ENCODE measurements around the gene BBS2. TPM values are rescaled to one million over a fixed set of nuclear protein-coding genes. Genes with fewer than 3 reads are reported as not detected.

BBS2 gene
- total RNA-seq, 1 donor from 2014 or later = 48.7 TPM

- H3K9me3 ChIP-seq (replicated peaks) = no peaks in the 10 kb centered on the region
- H3K4me1 ChIP-seq = peaks cover 4% of the 10 kb centered on the region
- H3K27ac ChIP-seq (replicated peaks) = no peak overlapping the region
- H3K4me3 ChIP-seq = no peak overlapping the region
- TF ChIP-seq CTCF (IDR thresholded peaks at IDR 0.05; ENCODE audit: borderline replicate concordance) = no peak
- H3K27me3 ChIP-seq (ENCODE audit: low read depth) = no peaks in the 10 kb centered on the region
- intact Hi-C loops (cut with micrococcal nuclease) = no loop called here
- DNase-seq = no peak
- H3K36me3 ChIP-seq = peaks cover 87% of the 10 kb centered on the region
These were observed 61.8 kb downstream of the BBS2 start for GRCh38 chr16:56457927-56458470.

DNA sequence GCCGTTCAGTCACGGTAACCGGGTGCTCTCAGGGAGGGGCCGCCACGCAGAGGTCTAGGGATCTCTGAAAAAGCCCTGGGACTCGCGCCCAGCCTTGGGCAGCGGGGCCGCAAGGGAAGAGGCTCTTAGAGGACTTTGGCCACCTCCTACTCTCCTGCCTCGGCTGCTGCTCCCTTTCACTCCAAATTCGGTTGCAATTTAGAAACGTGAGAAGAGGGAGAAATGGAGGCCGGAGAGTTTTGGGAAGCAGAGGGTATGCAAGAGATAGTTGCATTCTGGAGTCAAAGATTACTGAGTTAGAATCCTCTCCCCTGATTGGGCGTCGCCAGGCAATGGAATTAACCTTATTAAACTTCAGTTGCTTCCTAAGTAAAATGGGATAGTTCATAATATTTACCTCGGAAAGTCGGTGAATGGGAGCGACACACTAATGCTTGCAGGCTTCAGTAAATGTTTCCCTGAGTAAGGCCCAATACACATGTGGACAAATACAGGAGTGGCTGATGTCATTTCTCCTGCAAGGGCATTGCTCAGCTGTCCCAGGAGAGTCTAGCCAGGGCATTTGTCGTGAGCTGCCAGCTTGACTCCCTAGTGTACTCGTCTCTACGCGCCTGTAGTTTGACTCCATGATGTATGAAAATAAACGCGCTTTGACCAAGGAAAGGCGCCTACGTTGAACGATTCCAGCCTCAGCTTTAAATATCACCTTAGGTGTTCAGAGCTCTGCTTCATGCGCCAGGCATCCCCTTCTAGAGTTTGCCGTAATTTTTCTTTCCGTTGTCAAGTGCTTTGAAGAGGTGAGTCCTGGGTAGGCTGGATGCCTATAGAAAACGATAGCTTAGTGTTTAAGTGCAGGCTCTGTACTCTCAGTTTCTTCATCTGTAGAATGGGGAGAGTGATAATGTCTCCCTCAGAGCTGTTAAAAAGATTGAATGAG, 67.8 kb downstream of the BBS2 start:
- Histone ChIP-seq H3K4me3 (peak overlapping the region; percentile 94), H3K4me1 (peaks cover 56% of the 10 kb centered on the region), H3K36me3 (peaks cover 37% of the 10 kb centered on the region), H3K27me3 (ENCODE audit: low read depth) (no peaks in the 10 kb centered on the region), H3K27ac (replicated peaks) (peak overlapping the region; percentile 88), H3K9me3 (replicated peaks) (no peaks in the 10 kb centered on the region)
- intact Hi-C loops (cut with micrococcal nuclease) = no loop called here
- no peak for DNase-seq
- TF ChIP-seq CTCF (IDR thresholded peaks at IDR 0.05; ENCODE audit: borderline replicate concordance) = no peak

DNA sequence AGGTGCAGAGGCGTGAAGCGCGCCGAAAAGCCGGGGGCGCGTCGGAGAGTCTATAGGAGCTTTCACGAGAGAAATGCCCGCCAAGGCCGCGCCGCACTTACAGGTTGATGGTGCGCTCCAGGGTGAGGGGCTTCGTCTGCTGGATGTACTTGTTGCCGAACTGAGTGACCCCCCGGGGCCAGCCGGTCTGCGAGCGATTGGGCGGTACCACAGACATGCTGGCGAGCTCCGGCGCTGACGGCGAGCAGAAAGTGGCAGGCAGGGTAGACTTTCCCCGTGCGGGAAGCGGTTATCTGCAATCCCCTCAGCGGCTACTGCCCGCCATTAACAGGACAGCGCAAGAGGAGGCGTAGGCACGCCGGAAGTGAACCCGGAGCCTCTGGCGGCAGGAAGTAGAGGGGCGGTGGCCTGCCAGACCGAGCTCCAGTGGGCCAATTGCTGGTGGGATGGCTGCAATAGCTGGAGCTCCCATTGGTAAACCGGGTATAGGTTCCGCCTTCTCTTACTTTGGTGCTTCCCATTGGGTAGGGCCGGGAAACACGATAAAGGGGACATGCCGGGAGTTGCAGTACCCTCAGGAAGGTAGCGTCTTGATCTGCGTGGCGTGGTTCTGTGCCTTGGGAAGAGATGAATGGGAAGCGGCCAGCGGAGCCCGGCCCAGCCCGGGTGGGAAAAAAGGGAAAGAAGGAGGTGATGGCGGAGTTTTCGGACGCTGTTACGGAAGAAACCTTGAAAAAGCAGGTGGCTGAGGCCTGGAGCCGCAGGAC, 68.7 kb downstream of the BBS2 start, which contains the start of the genes NUDT21 and OGFOD1:
NUDT21 (minus strand) TSS at position 347 of the 767 bp plus-strand sequence; CDS start at position 217, 130 bp downstream.
OGFOD1 (plus strand) TSS at position 569 of the 767 bp plus-strand sequence; CDS start at position 628, 59 bp downstream.
- intact Hi-C loops (cut with micrococcal nuclease) = no loop called here
- peak; percentile 93 for DNase-seq
- Histone ChIP-seq H3K4me1 (peaks cover 56% of the 10 kb centered on the region), H3K36me3 (peaks cover 29% of the 10 kb centered on the region), H3K9me3 (replicated peaks) (no peaks in the 10 kb centered on the region), H3K4me3 (peak within 1 kb of the TSS; percentile 94), H3K27ac (replicated peaks) (peak within 1 kb of the TSS; percentile 88), H3K27me3 (ENCODE audit: low read depth) (no peaks in the 10 kb centered on the region)
- TF ChIP-seq CTCF (IDR thresholded peaks at IDR 0.05; ENCODE audit: borderline replicate concordance) = peak; percentile 31

GRCh38 chr16:56450275-56450985, 69.4 kb downstream of the BBS2 start:
- intact Hi-C loops (cut with micrococcal nuclease) = no loop called here
- peaks cover 29% of the 10 kb centered on the region for H3K36me3 ChIP-seq
- no peaks in the 10 kb centered on the region for H3K9me3 ChIP-seq (replicated peaks)
- TF ChIP-seq CTCF (IDR thresholded peaks at IDR 0.05; ENCODE audit: borderline replicate concordance) = no peak
- peak overlapping the region; percentile 88 for H3K27ac ChIP-seq (replicated peaks)
- peaks cover 56% of the 10 kb centered on the region for H3K4me1 ChIP-seq
- H3K4me3 ChIP-seq = peak overlapping the region; percentile 94
- no peaks in the 10 kb centered on the region for H3K27me3 ChIP-seq (ENCODE audit: low read depth)
- DNase-seq = no peak

- Histone ChIP-seq H3K9me3 (replicated peaks) (no peaks in the 10 kb centered on the region), H3K36me3 (peaks cover 29% of the 10 kb centered on the region), H3K4me1 (peaks cover 51% of the 10 kb centered on the region), H3K27ac (replicated peaks) (no peak overlapping the region), H3K4me3 (no peak overlapping the region), H3K27me3 (ENCODE audit: low read depth) (no peaks in the 10 kb centered on the region)
- no peak for TF ChIP-seq CTCF (IDR thresholded peaks at IDR 0.05; ENCODE audit: borderline replicate concordance)
- intact Hi-C loops (cut with micrococcal nuclease) = no loop called here
- DNase-seq = no peak
These were observed 71.8 kb downstream of the BBS2 start for GRCh38 chr16:56448005-56448404.
